HEK293 (cell line): Measurements from ENCODE around the gene TRAPPC3L.

ENCODE experiments used
- CTCF ChIP-seq: fragments of 450-650 bp; formaldehyde crosslinking; IDR thresholded peaks from 2 replicates; pipeline ENCODE4 v1.5.1; 2016; ENCODE audit warnings: missing biosample characterization, missing genetic modification characterization
- PATZ1 ChIP-seq: fragments of 450-650 bp; formaldehyde crosslinking; IDR thresholded peaks from 2 replicates; pipeline ENCODE4 v1.5.1; 2016; ENCODE audit warnings: missing biosample characterization, missing genetic modification characterization
- YY1 ChIP-seq: fragments of 450-650 bp; formaldehyde crosslinking; IDR thresholded peaks from 2 replicates; pipeline ENCODE4 v1.5.1; 2018; ENCODE audit warnings: missing biosample characterization, missing genetic modification characterization
- ZBTB17 ChIP-seq: fragments of 450-650 bp; formaldehyde crosslinking; IDR thresholded peaks from 2 replicates; pipeline ENCODE4 v1.5.1; 2016; ENCODE audit warnings: missing biosample characterization, missing genetic modification characterization
- ZNF280D ChIP-seq: fragments of 450-650 bp; formaldehyde crosslinking; IDR thresholded peaks from 2 replicates; pipeline ENCODE4 v1.5.1; 2016; ENCODE audit warnings: missing biosample characterization, missing genetic modification characterization
- ZNF792 ChIP-seq: fragments of 450-650 bp; formaldehyde crosslinking; IDR thresholded peaks from 2 replicates; pipeline ENCODE4 v1.5.1; 2016; ENCODE audit warnings: missing biosample characterization, missing genetic modification characterization

DNA sequence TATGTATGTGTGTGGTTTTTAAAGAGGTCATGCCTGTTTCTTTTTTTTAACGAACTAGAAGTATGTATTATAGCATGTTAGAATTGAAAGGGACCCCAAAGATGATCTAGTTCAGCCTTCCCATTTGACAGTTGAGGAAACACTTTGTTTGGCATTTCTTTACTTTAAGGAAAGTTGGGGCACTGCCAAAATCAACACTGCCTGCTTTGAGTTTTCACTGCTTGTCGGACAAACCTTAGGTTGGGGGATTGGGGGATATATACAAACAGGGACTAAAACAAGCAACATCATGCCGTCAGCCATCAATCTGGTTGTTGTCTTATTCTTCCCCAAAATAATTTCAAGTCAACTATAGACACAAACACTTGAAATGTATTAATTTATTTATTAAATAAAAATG is 98.4 kb downstream of the TRAPPC3L start:
- no peak for TF ChIP-seq CTCF (tag by site-specific recombination)
- no peak for TF ChIP-seq ZNF280D (tag by site-specific recombination)
- no peak for TF ChIP-seq YY1 (tag by site-specific recombination)
- no peak for TF ChIP-seq ZBTB17 (tag by site-specific recombination)
- TF ChIP-seq PATZ1 (tag by site-specific recombination): no peak
- TF ChIP-seq ZNF792: no peak
